ENCODE measurements around the gene CNTN3.

DNA sequence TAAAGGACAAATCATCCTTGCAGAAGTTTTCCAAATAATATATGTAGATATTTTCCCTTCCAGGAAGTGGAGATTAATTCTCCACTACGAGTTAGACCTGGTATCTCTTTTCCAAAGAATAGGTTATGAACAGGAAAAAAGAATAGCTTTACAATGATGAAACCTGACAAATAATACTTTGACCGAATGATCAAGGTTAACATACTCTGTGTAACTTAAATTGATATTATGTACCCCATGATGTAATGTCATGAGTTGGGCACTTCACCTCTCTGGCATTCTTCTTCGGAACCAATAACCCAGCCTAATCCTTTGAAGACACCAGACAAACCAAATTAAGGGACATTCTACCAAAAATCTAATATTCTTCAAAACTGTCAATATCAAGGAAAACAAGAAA lies 48.7 kb upstream of the CNTN3 start:
- TF ChIP-seq, protein P1, sequence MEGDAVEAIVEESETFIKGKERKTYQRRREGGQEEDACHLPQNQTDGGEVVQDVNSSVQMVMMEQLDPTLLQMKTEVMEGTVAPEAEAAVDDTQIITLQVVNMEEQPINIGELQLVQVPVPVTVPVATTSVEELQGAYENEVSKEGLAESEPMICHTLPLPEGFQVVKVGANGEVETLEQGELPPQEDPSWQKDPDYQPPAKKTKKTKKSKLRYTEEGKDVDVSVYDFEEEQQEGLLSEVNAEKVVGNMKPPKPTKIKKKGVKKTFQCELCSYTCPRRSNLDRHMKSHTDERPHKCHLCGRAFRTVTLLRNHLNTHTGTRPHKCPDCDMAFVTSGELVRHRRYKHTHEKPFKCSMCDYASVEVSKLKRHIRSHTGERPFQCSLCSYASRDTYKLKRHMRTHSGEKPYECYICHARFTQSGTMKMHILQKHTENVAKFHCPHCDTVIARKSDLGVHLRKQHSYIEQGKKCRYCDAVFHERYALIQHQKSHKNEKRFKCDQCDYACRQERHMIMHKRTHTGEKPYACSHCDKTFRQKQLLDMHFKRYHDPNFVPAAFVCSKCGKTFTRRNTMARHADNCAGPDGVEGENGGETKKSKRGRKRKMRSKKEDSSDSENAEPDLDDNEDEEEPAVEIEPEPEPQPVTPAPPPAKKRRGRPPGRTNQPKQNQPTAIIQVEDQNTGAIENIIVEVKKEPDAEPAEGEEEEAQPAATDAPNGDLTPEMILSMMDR (IDR thresholded peaks at IDR 0.05), result no peak
- TF ChIP-seq POLR2A (IDR thresholded peaks at IDR 0.05), result no peak
- no peak for TF ChIP-seq POLR2AphosphoS5 (IDR thresholded peaks at IDR 0.05)
